Skeletal muscle satellite cell (primary cell): ENCODE results near the gene LARP4B. TPM values are rescaled to one million over a fixed set of nuclear protein-coding genes. Genes with fewer than 3 reads are reported as not detected.
A peak's percentile ranks its signal among the peaks of the same experiment; 100 is the strongest.

Source experiments
- H3K27me3 ChIP-seq: 2 replicates; pipeline ENCODE4 v1.7.0; 2013; ENCODE audit warnings: low read length; ENCODE audit not compliant: control insufficient read depth, insufficient read depth
- H3K36me3 ChIP-seq: 2 replicates; pipeline ENCODE4 v1.7.0; 2013; ENCODE audit warnings: mild to moderate bottlenecking, control low read depth, low read length; ENCODE audit not compliant: insufficient read depth
- H3K4me1 ChIP-seq: 2 replicates; pipeline ENCODE4 v1.7.0; 2013; ENCODE audit warnings: low read length; ENCODE audit not compliant: control insufficient read depth, insufficient read depth
- H3K4me2 ChIP-seq: 2 replicates; pipeline ENCODE4 v1.7.0; 2013; ENCODE audit warnings: mild to moderate bottlenecking, low read length
- H3K4me3 ChIP-seq: 2 replicates; pipeline ENCODE4 v1.7.0; 2013; ENCODE audit warnings: low read length
- H3K9ac ChIP-seq: 2 replicates; pipeline ENCODE4 v1.7.0; 2013; ENCODE audit warnings: mild to moderate bottlenecking, low read depth, low read length, moderate library complexity
- H3K9me3 ChIP-seq: replicated peaks from 2 replicates; pipeline ENCODE4 v1.7.0; 2013; ENCODE audit warnings: mild to moderate bottlenecking, control low read depth, low read length
- total RNA-seq: library from RNA; depleted of rRNA; stranded (reverse); fragments of >200 nt; gene quantifications from 2 replicates; pipeline ENCODE4 v1.2.3, GENCODE V29; 2012; rRNA removed

Gene LARP4B
- total RNA-seq: 38.2 and 41.1 TPM in 2 replicates

GRCh38 chr10:931326-932318 lies at the start of gene LARP4B:
Gene LARP4B, minus strand, starts transcription at chr10:931705. Its CDS starts 45,984 bp downstream, at chr10:885721.
- Histone ChIP-seq H3K4me1 (peaks cover 12% of the 10 kb centered on the region), H3K27me3 (no peaks in the 10 kb centered on the region), H3K9me3 (no peaks in the 10 kb centered on the region), H3K4me2 (peak within 1 kb of the TSS; percentile 84), H3K36me3 (no peaks in the 10 kb centered on the region), H3K9ac (peak within 1 kb of the TSS; percentile 97), H3K4me3 (peak within 1 kb of the TSS; percentile 74)

DNA sequence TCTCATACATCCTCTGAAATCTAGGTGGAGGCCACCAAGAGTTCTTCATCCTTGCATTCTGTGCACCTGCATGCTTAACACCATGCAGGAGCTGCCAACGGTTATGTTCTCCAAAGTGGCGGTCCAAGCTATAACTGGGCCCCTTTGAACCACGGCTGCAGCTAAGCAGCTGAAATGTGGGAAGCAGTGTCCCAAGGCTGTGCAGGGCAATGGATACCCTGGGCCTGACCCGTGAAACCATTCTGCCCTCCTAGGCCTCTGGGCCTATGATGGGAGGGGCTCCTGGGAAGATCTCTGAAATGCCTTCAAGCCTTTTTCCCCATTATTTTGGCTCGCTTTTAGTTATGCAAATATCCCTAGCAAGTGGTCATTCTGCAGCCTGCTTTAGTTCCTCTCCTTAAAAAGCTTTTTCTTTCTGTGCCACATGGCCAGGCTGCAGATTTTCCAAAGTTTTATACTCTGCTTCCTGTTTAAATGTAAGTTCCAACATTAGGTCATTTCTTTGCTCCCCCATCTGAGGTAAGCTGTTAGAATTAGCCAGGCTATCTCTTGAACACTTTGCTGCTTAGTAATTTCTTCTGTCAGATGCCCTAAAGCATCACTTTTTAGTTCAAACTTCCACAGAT lies 49.1 kb upstream of the LARP4B start:
- Histone ChIP-seq H3K4me3 (no peak overlapping the region), H3K36me3 (peaks cover 5% of the 10 kb centered on the region), H3K9me3 (peaks cover 18% of the 10 kb centered on the region), H3K9ac (no peak overlapping the region), H3K27me3 (no peaks in the 10 kb centered on the region), H3K4me1 (peaks cover 4% of the 10 kb centered on the region), H3K4me2 (no peak overlapping the region)

DNA sequence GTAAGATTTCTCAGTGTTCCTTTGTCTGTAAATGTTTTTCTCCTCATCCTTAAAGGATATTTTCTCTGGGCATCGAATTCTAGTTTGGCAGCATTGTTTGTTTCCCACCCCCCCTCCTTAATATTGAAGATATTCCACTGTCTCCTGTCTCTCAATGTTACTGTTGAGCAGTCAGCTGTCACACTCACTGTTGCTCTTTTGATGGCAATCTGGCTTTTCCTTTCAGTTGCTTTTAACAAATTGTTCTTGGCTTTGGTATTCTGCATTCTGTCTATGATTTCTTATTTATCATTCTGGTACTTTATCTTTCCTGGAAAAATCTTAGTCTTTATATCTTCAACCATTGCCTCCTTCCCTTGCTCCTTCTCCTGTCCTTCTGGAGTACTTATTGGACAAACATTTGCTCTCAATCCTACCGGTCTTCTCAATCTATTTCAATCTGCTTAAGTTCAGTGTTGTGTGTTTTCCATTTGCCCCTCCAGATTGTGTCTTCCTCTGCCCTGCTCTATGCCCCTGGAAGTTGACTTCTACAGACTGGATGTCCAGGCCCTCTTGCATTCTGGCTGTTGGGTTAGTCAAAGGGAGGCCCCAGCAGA lies 47.4 kb upstream of the LARP4B start:
- Histone ChIP-seq H3K4me2 (no peak overlapping the region), H3K36me3 (peaks cover 5% of the 10 kb centered on the region), H3K9me3 (peaks cover 18% of the 10 kb centered on the region), H3K27me3 (no peaks in the 10 kb centered on the region), H3K4me1 (no peaks in the 10 kb centered on the region), H3K9ac (no peak overlapping the region), H3K4me3 (no peak overlapping the region)

DNA sequence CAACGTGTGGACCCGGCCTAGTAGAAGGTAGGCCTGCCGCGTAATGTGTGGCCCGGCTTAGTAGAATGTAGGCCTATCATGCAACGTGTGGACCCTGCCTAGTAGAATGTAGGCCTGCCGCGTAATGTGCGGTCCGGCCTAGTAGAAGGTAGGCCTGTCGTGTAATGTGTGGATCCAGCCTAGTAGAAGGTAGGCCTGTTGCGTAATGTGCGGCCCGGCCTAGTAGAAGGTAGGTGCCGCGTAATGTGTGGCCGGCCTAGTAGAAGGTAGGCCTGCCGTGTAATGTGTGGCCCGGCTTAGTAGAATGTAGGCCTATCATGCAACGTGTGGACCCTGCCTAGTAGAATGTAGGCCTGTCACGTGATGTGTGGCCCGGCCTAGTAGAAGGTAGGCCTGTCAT lies 44.8 kb upstream of the LARP4B start:
- Histone ChIP-seq H3K4me3 (no peak overlapping the region), H3K4me2 (no peak overlapping the region), H3K9me3 (peaks cover 18% of the 10 kb centered on the region), H3K27me3 (no peaks in the 10 kb centered on the region), H3K36me3 (peaks cover 5% of the 10 kb centered on the region), H3K9ac (no peak overlapping the region), H3K4me1 (peaks cover 6% of the 10 kb centered on the region)

- Histone ChIP-seq H3K4me1 (peaks cover 18% of the 10 kb centered on the region), H3K4me3 (no peak overlapping the region), H3K4me2 (no peak overlapping the region), H3K27me3 (no peaks in the 10 kb centered on the region), H3K9me3 (peaks cover 8% of the 10 kb centered on the region), H3K9ac (no peak overlapping the region), H3K36me3 (peaks cover 2% of the 10 kb centered on the region)
Observed at GRCh38 chr10:974785-975074, 43.2 kb upstream of the LARP4B start.

GRCh38 chr10:974038-974784 lies 42.7 kb upstream of the LARP4B start:
- Histone ChIP-seq H3K36me3 (peaks cover under 1% of the 10 kb centered on the region), H3K9ac (no peak overlapping the region), H3K4me3 (no peak overlapping the region), H3K9me3 (peaks cover 5% of the 10 kb centered on the region), H3K4me2 (no peak overlapping the region), H3K4me1 (peaks cover 18% of the 10 kb centered on the region), H3K27me3 (no peaks in the 10 kb centered on the region)

DNA sequence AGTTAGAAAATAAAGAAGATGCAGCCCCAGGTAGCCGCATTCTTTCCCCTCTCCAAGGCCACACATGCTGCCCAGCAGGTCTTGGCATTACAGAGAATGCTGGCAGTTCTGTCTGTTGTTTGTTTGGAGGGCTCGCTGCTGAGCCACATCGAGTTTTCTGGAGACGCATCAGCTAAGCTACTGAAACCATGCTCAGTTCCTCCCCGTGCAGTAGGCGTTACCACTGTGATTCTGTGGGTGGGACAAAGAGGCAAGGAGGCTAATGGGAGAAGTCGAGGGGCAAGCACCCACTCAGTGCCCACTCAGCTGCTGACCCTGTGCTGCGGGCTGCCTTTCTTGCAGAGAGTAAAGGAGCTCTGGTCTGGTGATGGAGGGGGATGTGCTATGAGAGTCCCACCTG lies 41.3 kb upstream of the LARP4B start:
- Histone ChIP-seq H3K4me2 (no peak overlapping the region), H3K4me1 (peaks cover 18% of the 10 kb centered on the region), H3K4me3 (no peak overlapping the region), H3K9ac (no peak overlapping the region), H3K9me3 (no peaks in the 10 kb centered on the region), H3K27me3 (peaks cover 4% of the 10 kb centered on the region), H3K36me3 (no peaks in the 10 kb centered on the region)

DNA sequence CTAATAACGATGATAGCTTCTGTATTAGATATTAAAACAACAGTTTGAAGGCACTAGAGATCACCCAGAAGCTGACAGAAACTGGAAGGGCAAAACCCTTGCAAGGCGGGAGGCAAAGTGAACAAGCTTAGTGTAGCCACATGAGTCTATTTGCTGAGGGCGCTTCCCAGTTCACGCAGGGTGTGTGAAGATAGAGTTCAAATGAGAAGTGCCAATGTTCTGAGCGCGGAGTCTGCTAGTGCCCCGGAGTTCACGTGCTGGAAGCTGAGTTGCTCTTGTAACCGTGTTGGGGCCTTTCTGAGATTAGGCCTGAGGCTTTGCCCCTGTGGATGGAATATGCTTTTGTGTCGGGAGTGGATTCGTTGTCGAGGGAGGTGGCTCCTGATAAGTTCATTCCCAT lies 40.1 kb upstream of the LARP4B start:
- no peaks in the 10 kb centered on the region for H3K9me3 ChIP-seq
- H3K4me2 ChIP-seq: peak overlapping the region; percentile 71
- H3K4me3 ChIP-seq: peak overlapping the region; percentile 2
- H3K36me3 ChIP-seq: no peaks in the 10 kb centered on the region
- peak overlapping the region; percentile 15 for H3K9ac ChIP-seq
- peaks cover 18% of the 10 kb centered on the region for H3K4me1 ChIP-seq
- peaks cover 4% of the 10 kb centered on the region for H3K27me3 ChIP-seq

DNA sequence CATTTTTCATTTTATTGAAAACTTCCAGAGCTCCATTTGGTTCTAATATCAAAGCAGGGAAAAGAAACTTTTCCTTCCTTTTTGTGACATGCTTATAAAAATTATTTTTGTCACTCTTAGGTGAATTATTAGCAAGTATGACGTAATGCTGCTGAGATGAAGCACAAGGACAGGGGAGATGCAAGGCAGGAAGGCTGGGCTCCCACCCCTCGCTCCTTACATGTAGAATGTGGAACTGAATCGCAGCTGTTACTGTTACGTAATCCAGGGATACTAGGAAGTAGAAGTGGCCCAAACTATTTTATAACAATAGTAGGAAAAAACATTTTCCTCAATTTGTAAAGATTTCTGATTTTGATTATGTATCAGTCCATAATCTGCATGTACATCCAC lies 39.6 kb upstream of the LARP4B start:
- Histone ChIP-seq H3K9me3 (no peaks in the 10 kb centered on the region), H3K27me3 (peaks cover 4% of the 10 kb centered on the region), H3K36me3 (no peaks in the 10 kb centered on the region), H3K4me1 (peaks cover 18% of the 10 kb centered on the region), H3K4me2 (peak overlapping the region; percentile 71), H3K4me3 (peak overlapping the region; percentile 2), H3K9ac (peak overlapping the region; percentile 15)

GRCh38 chr10:970311-971149 lies 39.0 kb upstream of the LARP4B start:
- H3K27me3 ChIP-seq: peaks cover 4% of the 10 kb centered on the region
- H3K4me2 ChIP-seq: peak overlapping the region; percentile 71
- no peaks in the 10 kb centered on the region for H3K9me3 ChIP-seq
- H3K4me3 ChIP-seq: peak overlapping the region; percentile 2
- H3K36me3 ChIP-seq: no peaks in the 10 kb centered on the region
- H3K4me1 ChIP-seq: peaks cover 18% of the 10 kb centered on the region
- H3K9ac ChIP-seq: peak overlapping the region; percentile 15
